OCI-M1 (cell line): Measurements from ENCODE around the gene MEGF9.

Source experiments
- DNase-seq: peaks from one replicate; lab custom pipeline; 2025; lab: John Stamatoyannopoulos, UW

Gene MEGF9

GRCh38 chr9:120621941-120622340 lies 92.3 kb downstream of the MEGF9 start:
- DNase-seq = no peak

- DNase-seq = peak; percentile 85
Observed at GRCh38 chr9:120619751-120620655, 94.3 kb downstream of the MEGF9 start.

GRCh38 chr9:120616966-120617935 lies 97.0 kb downstream of the MEGF9 start:
- DNase-seq = peak; percentile 68

GRCh38 chr9:120612218-120612617 lies 102.1 kb downstream of the MEGF9 start:
- DNase-seq = peak; percentile 44

- DNase-seq = no peak
Observed at GRCh38 chr9:120611690-120612068, 102.6 kb downstream of the MEGF9 start.

- peak; percentile 69 for DNase-seq
Observed at GRCh38 chr9:120610975-120611689, 103.1 kb downstream of the MEGF9 start.

- DNase-seq = no peak
Observed at GRCh38 chr9:120609636-120610035, 104.6 kb downstream of the MEGF9 start.

- DNase-seq = no peak
Observed at GRCh38 chr9:120608421-120608820, 105.8 kb downstream of the MEGF9 start.

- DNase-seq = no peak
Observed at GRCh38 chr9:120603591-120603990, 110.7 kb downstream of the MEGF9 start.

- no peak for DNase-seq
Observed at GRCh38 chr9:120603010-120603409, 111.3 kb downstream of the MEGF9 start.

- no peak for DNase-seq
Observed at GRCh38 chr9:120593955-120594277, 120.4 kb downstream of the MEGF9 start.

GRCh38 chr9:120593250-120593954 lies 120.9 kb downstream of the MEGF9 start:
- no peak for DNase-seq

- DNase-seq = no peak
Observed at GRCh38 chr9:120592210-120592609, 122.1 kb downstream of the MEGF9 start.

GRCh38 chr9:120587328-120587727 lies 126.9 kb downstream of the MEGF9 start:
- no peak for DNase-seq

- DNase-seq = peak; percentile 95
Observed at GRCh38 chr9:120583958-120584369, 130.3 kb downstream of the MEGF9 start.

- peak; percentile 98 for DNase-seq
Observed at GRCh38 chr9:120580051-120580896, 134.0 kb downstream of the MEGF9 start, which contains the start of gene CDK5RAP2. Gene CDK5RAP2 (minus strand): TSS chr9:120580167. CDS start chr9:120579978, 189 bp downstream.

- peak; percentile 30 for DNase-seq
Observed at GRCh38 chr9:120579139-120580050, 134.9 kb downstream of the MEGF9 start.

- no peak for DNase-seq
Observed at GRCh38 chr9:120574473-120574872, 139.8 kb downstream of the MEGF9 start.

- DNase-seq = no peak
Observed at GRCh38 chr9:120572472-120572871, 141.8 kb downstream of the MEGF9 start.
